ENCODE results near the gene KCNJ2. TPM values are rescaled to one million over a fixed set of nuclear protein-coding genes. Genes with fewer than 3 reads are reported as not detected.

Gene KCNJ2
- total and polyA plus RNA-seq, 9 donors = 0.97 to 3.8 (median 2.1) TPM

- TF ChIP-seq CTCF (IDR thresholded peaks at IDR 0.05) (no peak), EP300 (IDR thresholded peaks at IDR 0.05) (no peak)
- DNase-seq = peak in 2 of 5 donors; percentile 19 to 37
- no peaks in the 10 kb centered on the region for H3K27me3 ChIP-seq
- no peaks in the 10 kb centered on the region for H3K9me3 ChIP-seq
- peaks cover 5% of the 10 kb centered on the region for H3K4me1 ChIP-seq (ENCODE audit: insufficient read depth)
- peak overlapping the region; percentile 57 for H3K4me3 ChIP-seq
- WGBS, 3 donors = 4 to 10% (median 5%) methylated on average over 24 of the region's 24 CpGs
- H3K36me3 ChIP-seq = no peaks in the 10 kb centered on the region
- intact Hi-C loops (cut with DNase I) = loop anchor here in 1 of 4 donors (10.0 kb wide), 1 partner anchor 605 kb away; no protein-coding TSS in a partner anchor
- peak overlapping the region in 1 of 2 donors; percentile 86 for H3K27ac ChIP-seq
Measured at GRCh38 chr17:70169709-70170597, 621 bp downstream of the KCNJ2 start.

- Histone ChIP-seq H3K36me3 (no peaks in the 10 kb centered on the region), H3K9me3 (no peaks in the 10 kb centered on the region), H3K27me3 (no peaks in the 10 kb centered on the region), H3K27ac (no peak overlapping the region), H3K4me1 (ENCODE audit: insufficient read depth) (peaks cover 5% of the 10 kb centered on the region), H3K4me3 (no peak overlapping the region)
- no peak for DNase-seq
- 17 to 33% (median 17%) methylated on average over 5 of the region's 5 CpGs for WGBS, 3 donors
- no peak for TF ChIP-seq POLR2A (IDR thresholded peaks at IDR 0.05)
- TF ChIP-seq EP300 (IDR thresholded peaks at IDR 0.05) = no peak
- no peak for TF ChIP-seq CTCF (IDR thresholded peaks at IDR 0.05)
- intact Hi-C loops (cut with DNase I) = no loop called here
Measured at GRCh38 chr17:70171159-70171558, 1.8 kb downstream of the KCNJ2 start.

DNA sequence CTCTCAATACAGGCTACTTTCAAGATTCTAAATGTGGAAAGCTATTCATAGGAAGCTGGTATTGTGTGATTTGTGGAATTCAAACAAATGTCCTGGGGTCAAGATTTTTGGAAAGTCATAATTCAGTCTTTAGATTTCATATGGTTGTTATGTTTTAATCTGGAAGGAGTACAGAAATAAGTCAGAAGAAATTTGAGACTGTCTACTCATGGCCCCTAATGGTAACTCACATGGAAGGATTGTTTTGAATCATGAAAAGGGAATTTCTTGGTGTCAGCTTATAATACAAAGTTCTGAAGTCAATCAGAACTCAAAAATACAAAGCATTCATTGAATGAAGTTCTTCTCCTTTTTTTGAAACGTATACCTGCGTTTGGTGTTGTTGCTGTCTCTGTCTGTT lies 3.1 kb downstream of the KCNJ2 start:
- DNase-seq = no peak
- 72 to 81% (median 80%) methylated on average over 2 of the region's 2 CpGs for WGBS, 3 donors

GRCh38 chr17:70172923-70173322 lies 3.6 kb downstream of the KCNJ2 start:
- H3K4me1 ChIP-seq (ENCODE audit: insufficient read depth) = peaks cover 5% of the 10 kb centered on the region
- no peak for DNase-seq
- no peak overlapping the region for H3K27ac ChIP-seq
- H3K4me3 ChIP-seq = no peak overlapping the region
- no peaks in the 10 kb centered on the region for H3K9me3 ChIP-seq
- no peaks in the 10 kb centered on the region for H3K27me3 ChIP-seq
- 81 to 92% (median 82%) methylated on average over 2 of the region's 2 CpGs for WGBS, 3 donors
- TF ChIP-seq POLR2A (IDR thresholded peaks at IDR 0.05) = no peak
- TF ChIP-seq CTCF (IDR thresholded peaks at IDR 0.05) = no peak
- no peak for TF ChIP-seq EP300 (IDR thresholded peaks at IDR 0.05)
- intact Hi-C loops (cut with DNase I) = no loop called here
- no peaks in the 10 kb centered on the region for H3K36me3 ChIP-seq

More for the DNA sequence above, 3.1 kb downstream of the KCNJ2 start:
- peaks cover 5% of the 10 kb centered on the region for H3K4me1 ChIP-seq (ENCODE audit: insufficient read depth)
- H3K27ac ChIP-seq = no peak overlapping the region
- no peaks in the 10 kb centered on the region for H3K27me3 ChIP-seq
- no peaks in the 10 kb centered on the region for H3K9me3 ChIP-seq
- TF ChIP-seq EP300 (IDR thresholded peaks at IDR 0.05) (no peak), CTCF (IDR thresholded peaks at IDR 0.05) (no peak), POLR2A (IDR thresholded peaks at IDR 0.05) (no peak)
- no peak overlapping the region for H3K4me3 ChIP-seq
- no peaks in the 10 kb centered on the region for H3K36me3 ChIP-seq
- intact Hi-C loops (cut with DNase I) = no loop called here
